Kidney epithelial cell (primary cell): ENCODE results near the gene ZNF316. TPM values are rescaled to one million over a fixed set of nuclear protein-coding genes. Genes with fewer than 3 reads are reported as not detected.

Experiments
- total RNA-seq: library from RNA; depleted of rRNA; stranded (reverse); fragments of >200 nt; gene quantifications from 2 replicates; pipeline ENCODE4 v1.2.3, GENCODE V29; 2015

The ZNF316 gene
- total RNA-seq, 1 donor from 2014 or later: 26.2 TPM

Other genes starting within 250 kb of the ZNF316 start
- gene DAGLB, start 189.4 kb upstream of the ZNF316 start, total RNA-seq: 13.6 and 18.1 TPM in 2 replicates
- gene KDELR2, start 153.2 kb upstream of the ZNF316 start, total RNA-seq: 92.3 and 110 TPM in 2 replicates
- 0.13 TPM in 1 of 2 replicates, not detected in the other for gene GRID2IP, start 85.9 kb upstream of the ZNF316 start, total RNA-seq
- gene ZDHHC4, start 59.9 kb upstream of the ZNF316 start, total RNA-seq: 53.5 and 66.6 TPM in 2 replicates
- 36.0 and 44.2 TPM in 2 replicates for gene INTS15, start 47.3 kb upstream of the ZNF316 start, total RNA-seq
- 25.7 and 36.3 TPM in 2 replicates for gene ZNF853, start 21.7 kb upstream of the ZNF316 start, total RNA-seq
- 16.1 and 18.5 TPM in 2 replicates for gene ZNF12, start 69.6 kb downstream of the ZNF316 start, total RNA-seq
- 0.96 TPM in 1 of 2 replicates, not detected in the other for gene RSPH10B2, start 116.8 kb downstream of the ZNF316 start, total RNA-seq
- 29.2 TPM in 2 replicates for gene CCZ1B, start 189.0 kb downstream of the ZNF316 start, total RNA-seq